Coronary artery (tissue), 2 donors: ENCODE data around the gene TBC1D7.

Source experiments
- DNase-seq: peaks from one replicate; pipeline ENCODE4 v3.0.0-alpha.2; 2017; ENCODE audit warnings: low spot score
- H3K27ac ChIP-seq, 2 donors: fragments of 200-600 bp; sonication (generic); one replicate each; pipeline ENCODE4 v1.5.1; 2016 to 2019
- H3K4me3 ChIP-seq: fragments of 200-600 bp; sonication (generic); 2 replicates; pipeline ENCODE4 v1.5.1; 2016; ENCODE audit warnings: mild to moderate bottlenecking, moderate library complexity
- CTCF ChIP-seq: fragments of 200-600 bp; sonication (generic); IDR thresholded peaks from one replicate; pipeline ENCODE4 v1.5.1; 2019; ENCODE audit warnings: antibody characterized with exemption

TBC1D7 gene

GRCh38 chr6:13372076-13372475 is 43.7 kb upstream of the TBC1D7 start:
- no peak for TF ChIP-seq CTCF

GRCh38 chr6:13371421-13372072 is 43.2 kb upstream of the TBC1D7 start:
- H3K27ac ChIP-seq: peak overlapping the region in 1 of 2 donors; percentile 10
- DNase-seq: no peak
- TF ChIP-seq CTCF: no peak
- H3K4me3 ChIP-seq: no peak overlapping the region

More at GRCh38 chr6:13372076-13372475, 43.7 kb upstream of the TBC1D7 start:
- no peak for DNase-seq
- peak overlapping the region in 1 of 2 donors; percentile 10 for H3K27ac ChIP-seq
- no peak overlapping the region for H3K4me3 ChIP-seq

GRCh38 chr6:13370623-13371022 is 42.3 kb upstream of the TBC1D7 start:
- no peak overlapping the region for H3K4me3 ChIP-seq
- no peak for TF ChIP-seq CTCF
- no peak overlapping the region for H3K27ac ChIP-seq
- no peak for DNase-seq

- no peak for TF ChIP-seq CTCF
- Histone ChIP-seq H3K27ac (no peak overlapping the region), H3K4me3 (no peak overlapping the region)
- no peak for DNase-seq
Observed at GRCh38 chr6:13369591-13369990, 41.3 kb upstream of the TBC1D7 start.

- DNase-seq: no peak
- no peak overlapping the region for H3K4me3 ChIP-seq
- no peak overlapping the region for H3K27ac ChIP-seq
- no peak for TF ChIP-seq CTCF
Observed at GRCh38 chr6:13368731-13369115, 40.4 kb upstream of the TBC1D7 start.

- Histone ChIP-seq H3K4me3 (no peak overlapping the region), H3K27ac (no peak overlapping the region)
- DNase-seq: no peak
- TF ChIP-seq CTCF: no peak
Observed at GRCh38 chr6:13368079-13368730, 39.9 kb upstream of the TBC1D7 start.

DNA sequence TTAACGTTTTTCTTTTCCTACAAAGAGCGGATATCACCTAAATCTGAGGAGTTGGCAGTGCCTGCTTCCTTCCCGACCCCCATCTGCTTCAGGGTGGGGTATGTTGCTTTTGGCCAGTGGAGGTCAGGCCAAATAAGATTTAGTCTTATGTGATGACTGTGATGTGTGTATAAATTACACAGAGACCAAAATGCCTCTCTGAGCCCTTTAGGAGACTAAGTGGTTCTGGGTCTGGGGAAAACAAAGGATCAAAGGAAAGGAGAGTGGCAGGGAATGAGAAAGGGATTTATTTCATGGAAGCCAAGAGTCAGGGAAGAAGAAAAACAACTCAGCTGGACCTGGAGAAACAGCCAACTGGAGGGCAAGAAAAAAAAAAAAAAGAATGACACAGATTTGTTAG is 39.1 kb upstream of the TBC1D7 start:
- TF ChIP-seq CTCF: no peak
- no peak for DNase-seq
- no peak overlapping the region for H3K27ac ChIP-seq
- H3K4me3 ChIP-seq: no peak overlapping the region
